Kidney (tissue), 14 donors: ENCODE results near the gene AHCY. TPM values are rescaled to one million over a fixed set of nuclear protein-coding genes. Genes with fewer than 3 reads are reported as not detected.

Experiments used
- DNase-seq, 5 donors: peaks; one replicate each; pipeline ENCODE4 v3.0.0-alpha.2; 2013 to 2020
- FAIRE-seq: peaks from 2 replicates; lab custom pipeline; 2012; peaks lifted over from hg19 to GRCh38; lab: Jason Lieb, UNC
- H3K27ac ChIP-seq, 2 donors: one replicate each; pipeline ENCODE4 v1.7.0; 2013; ENCODE audit warnings: low read depth in 2 of 2, low read length in 2 of 2, inconsistent platforms in 1 of 2
- H3K27me3 ChIP-seq: one replicate; pipeline ENCODE4 v1.7.1; 2013; ENCODE audit warnings: low read length, inconsistent platforms; ENCODE audit not compliant: control insufficient read depth, insufficient read depth
- H3K36me3 ChIP-seq, 3 donors: one replicate each; pipeline versions ENCODE4 v1.7.0 to v1.7.1; 2013; ENCODE audit warnings: low read length in 3 of 3, control low read depth in 1 of 3, inconsistent platforms in 1 of 3; ENCODE audit not compliant: insufficient read depth in 3 of 3, control insufficient read depth in 2 of 3
- H3K4me1 ChIP-seq, 3 donors: one replicate each; pipeline versions ENCODE4 v1.7.0 to v1.7.1; 2013; ENCODE audit warnings: low read length in 3 of 3, inconsistent platforms in 1 of 3, low read depth in 1 of 3; ENCODE audit not compliant: control insufficient read depth in 2 of 3, insufficient read depth in 2 of 3
- H3K4me3 ChIP-seq, 3 donors: one replicate each; pipeline versions ENCODE4 v1.7.0 to v1.8.1; 2013; ENCODE audit warnings: low read length in 3 of 3, control low read depth in 1 of 3, inconsistent platforms in 1 of 3
- H3K9ac ChIP-seq, 3 donors: one replicate each; pipeline versions ENCODE4 v1.7.0 to v1.7.1; 2013; ENCODE audit warnings: low read length in 3 of 3, control low read depth in 1 of 3, inconsistent platforms in 1 of 3
- H3K9me3 ChIP-seq, 3 donors: one replicate each; pipeline versions ENCODE4 v1.7.0 to v1.7.1; 2013; ENCODE audit warnings: low read length in 3 of 3, control low read depth in 1 of 3, inconsistent platforms in 1 of 3; ENCODE audit not compliant: control insufficient read depth in 2 of 3, insufficient read depth in 1 of 3
- intact Hi-C: fragments of 100-400 bp; cut with DNase I; formaldehyde crosslinking; loops from one replicate; pipeline ENCODE4 v1.11.1; 2022
- polyA plus RNA-seq: library from polyadenylated mRNA; stranded (reverse); fragments of 350-450 nt; fragmentation: Illumina TruSeq; extraction: RNeasy Lipid Tissue Mini Kit (QIAGEN cat#74804); gene quantifications from one replicate; pipeline ENCODE4 v1.2.3, GENCODE V29; 2014; ENCODE audit warnings: low read depth, low replicate concordance; ENCODE audit not compliant: insufficient read depth
- total RNA-seq: library from RNA; stranded (reverse); fragmentation: NEBNext Ultra II Directional; extraction: Animal tissue kit (Norgen Biotek cat#: 25700); gene quantifications from one replicate; pipeline ENCODE4 v1.2.1, GENCODE V29; 2021
- TF ChIP-seq, protein P1 (sequence below): IDR thresholded peaks from 3 replicates; pipeline ENCODE4 v1.5.1; 2012; ENCODE audit warnings: mild to moderate bottlenecking, moderate library complexity, borderline replicate concordance; ENCODE audit not compliant: insufficient read depth; ENCODE audit errors: extremely low read depth
- donor health status: control.
- donor health status: control.
- donor health status: control.
- donor health status: control.
- donor health status: control.
- donor health status: DM: yes; HTN: yes; CAD: no.
- donor health status: Normal renal cell carcinoma (clear cell type).

The AHCY gene
- total and polyA plus RNA-seq, 2 donors from 2014 or later = 70.3 to 144 TPM

DNA sequence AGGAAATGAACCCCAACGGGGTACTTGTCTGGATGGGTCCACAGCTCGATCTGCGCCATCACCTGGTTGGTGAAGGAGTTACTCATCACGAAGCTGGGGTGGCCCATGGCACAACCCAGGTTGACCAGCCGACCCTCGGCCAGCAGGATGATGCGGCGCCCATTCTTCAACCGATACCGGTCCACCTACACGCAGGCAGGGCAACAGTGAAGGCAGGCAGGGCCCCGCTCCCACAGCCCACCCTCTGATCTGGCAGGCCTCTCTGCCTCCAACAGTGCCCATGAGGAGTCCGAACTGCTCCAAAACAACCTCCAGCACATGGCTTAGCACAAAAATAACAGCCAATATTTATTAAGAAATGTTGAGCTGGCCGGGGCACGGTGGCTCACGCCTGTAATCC lies 17.7 kb downstream of the AHCY start:
- H3K9ac ChIP-seq = no peak overlapping the region
- no peaks in the 10 kb centered on the region for H3K27me3 ChIP-seq
- no peak overlapping the region for H3K27ac ChIP-seq
- TF ChIP-seq, protein P1, sequence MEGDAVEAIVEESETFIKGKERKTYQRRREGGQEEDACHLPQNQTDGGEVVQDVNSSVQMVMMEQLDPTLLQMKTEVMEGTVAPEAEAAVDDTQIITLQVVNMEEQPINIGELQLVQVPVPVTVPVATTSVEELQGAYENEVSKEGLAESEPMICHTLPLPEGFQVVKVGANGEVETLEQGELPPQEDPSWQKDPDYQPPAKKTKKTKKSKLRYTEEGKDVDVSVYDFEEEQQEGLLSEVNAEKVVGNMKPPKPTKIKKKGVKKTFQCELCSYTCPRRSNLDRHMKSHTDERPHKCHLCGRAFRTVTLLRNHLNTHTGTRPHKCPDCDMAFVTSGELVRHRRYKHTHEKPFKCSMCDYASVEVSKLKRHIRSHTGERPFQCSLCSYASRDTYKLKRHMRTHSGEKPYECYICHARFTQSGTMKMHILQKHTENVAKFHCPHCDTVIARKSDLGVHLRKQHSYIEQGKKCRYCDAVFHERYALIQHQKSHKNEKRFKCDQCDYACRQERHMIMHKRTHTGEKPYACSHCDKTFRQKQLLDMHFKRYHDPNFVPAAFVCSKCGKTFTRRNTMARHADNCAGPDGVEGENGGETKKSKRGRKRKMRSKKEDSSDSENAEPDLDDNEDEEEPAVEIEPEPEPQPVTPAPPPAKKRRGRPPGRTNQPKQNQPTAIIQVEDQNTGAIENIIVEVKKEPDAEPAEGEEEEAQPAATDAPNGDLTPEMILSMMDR = no peak
- H3K4me3 ChIP-seq = no peak overlapping the region
- DNase-seq (no peak), FAIRE-seq (no peak)
- no peaks in the 10 kb centered on the region for H3K9me3 ChIP-seq
- peaks cover 0 to 50% (median 35%) of the 10 kb centered on the region in 3 donors for H3K36me3 ChIP-seq
- H3K4me1 ChIP-seq = no peaks in the 10 kb centered on the region
- intact Hi-C loops = no loop called here

DNA sequence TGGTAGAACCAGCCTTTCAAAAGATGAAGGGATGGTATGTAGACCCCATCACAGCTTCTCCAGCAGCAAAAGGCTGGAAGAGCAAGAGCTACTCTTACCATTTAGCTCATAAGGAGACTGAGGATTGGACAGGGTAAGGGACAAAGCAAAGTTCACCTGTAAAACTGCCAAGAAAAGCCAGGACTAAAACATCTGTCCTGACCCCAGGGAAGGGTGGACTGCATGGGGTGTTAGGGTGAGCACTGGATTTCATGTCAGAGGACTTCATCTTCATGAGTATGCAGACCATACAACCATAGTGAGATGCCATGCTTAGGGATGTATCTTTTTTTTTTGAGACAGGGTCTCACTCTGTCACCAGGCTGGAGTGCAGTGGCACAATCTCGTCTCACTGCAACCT lies 19.3 kb downstream of the AHCY start:
- H3K9me3 ChIP-seq = no peaks in the 10 kb centered on the region
- no peaks in the 10 kb centered on the region for H3K4me1 ChIP-seq
- peaks cover 0 to 50% (median 32%) of the 10 kb centered on the region in 3 donors for H3K36me3 ChIP-seq
- H3K27me3 ChIP-seq = no peaks in the 10 kb centered on the region
- H3K27ac ChIP-seq = no peak overlapping the region
- TF ChIP-seq, protein P1 = no peak
- no peak for FAIRE-seq
- no peak overlapping the region for H3K4me3 ChIP-seq
- intact Hi-C loops = no loop called here
- no peak overlapping the region for H3K9ac ChIP-seq
- no peak for DNase-seq

DNA sequence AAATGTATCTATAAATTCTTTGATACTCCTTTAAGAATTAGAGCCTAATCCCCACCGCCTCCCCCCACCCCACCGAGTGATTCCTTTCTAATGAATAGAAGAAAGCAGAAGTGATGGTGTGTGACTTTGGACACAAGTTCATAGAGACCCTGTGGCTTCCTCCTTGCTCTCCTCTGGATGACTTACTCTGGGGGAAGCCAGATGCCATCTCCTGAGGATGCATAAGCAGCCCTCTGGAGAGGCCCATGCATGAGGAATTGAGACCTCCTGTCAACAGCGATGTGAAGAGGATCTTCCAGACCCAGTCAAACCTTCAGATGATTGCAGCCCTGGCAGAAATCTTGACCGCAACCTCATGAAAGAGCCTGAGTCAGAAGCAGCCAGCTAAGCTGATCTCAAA lies 21.1 kb downstream of the AHCY start:
- Histone ChIP-seq H3K27ac (no peak overlapping the region), H3K4me3 (no peak overlapping the region), H3K9ac (no peak overlapping the region), H3K4me1 (no peaks in the 10 kb centered on the region), H3K36me3 (peaks cover 0 to 50% (median 35%) of the 10 kb centered on the region in 3 donors), H3K27me3 (no peaks in the 10 kb centered on the region), H3K9me3 (no peaks in the 10 kb centered on the region)
- FAIRE-seq = no peak
- no peak for DNase-seq
- TF ChIP-seq, protein P1 = no peak
- intact Hi-C loops = no loop called here

DNA sequence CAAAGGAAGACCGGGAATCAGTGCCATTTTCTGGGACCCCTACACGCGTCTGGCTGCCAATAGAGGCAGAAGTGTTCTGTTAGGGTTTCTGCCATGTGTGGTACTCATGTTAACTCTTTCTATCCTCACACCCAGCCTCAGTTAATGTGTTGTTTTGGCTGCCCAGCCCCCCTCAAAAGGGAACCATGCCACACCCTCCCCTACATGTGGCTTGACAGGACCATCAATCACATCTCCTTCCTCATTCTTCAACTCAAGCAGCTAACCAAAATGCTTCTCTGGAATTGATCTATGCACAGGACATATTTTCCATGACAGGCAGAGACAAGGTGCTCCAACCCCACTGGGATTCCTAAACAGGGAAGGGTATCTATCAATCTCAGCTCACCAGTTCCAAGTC lies 22.0 kb downstream of the AHCY start:
- H3K27me3 ChIP-seq = no peaks in the 10 kb centered on the region
- no peak for DNase-seq
- FAIRE-seq = no peak
- no peak overlapping the region for H3K4me3 ChIP-seq
- no peak overlapping the region for H3K27ac ChIP-seq
- no peaks in the 10 kb centered on the region for H3K4me1 ChIP-seq
- H3K9me3 ChIP-seq = no peaks in the 10 kb centered on the region
- no peak overlapping the region for H3K9ac ChIP-seq
- TF ChIP-seq, protein P1 = no peak
- intact Hi-C loops = no loop called here
- H3K36me3 ChIP-seq = peaks cover 0 to 50% (median 35%) of the 10 kb centered on the region in 3 donors
